RWPE1 (cell line): Measurements from ENCODE around the gene PAXX.

Experiments
- CTCF ChIA-PET: fragments of 350-600 bp; sonication (Branson Sonifier 250); formaldehyde crosslinking; extraction: SDS; loops from one replicate; lab custom pipeline; 2021; lab: Yijun Ruan, JAX
- POLR2A ChIA-PET: fragments of 400-600 bp; formaldehyde crosslinking; extraction: SDS; loops from one replicate; lab custom pipeline; 2020; ENCODE audit warnings: antibody characterized with exemption; ENCODE audit not compliant: low non-redundant PET; lab: Yijun Ruan, JAX
- DNase-seq: peaks from one replicate; pipeline ENCODE4 v3.0.0; 2012; ENCODE audit warnings: low spot score
- H3K27ac ChIP-seq: fragments of 450-650 bp; 2 replicates; pipeline ENCODE4 v1.5.1; 2017
- TF ChIP-seq, protein P1 (sequence below): fragments of 450-650 bp; conservative IDR thresholded peaks from 2 replicates; pipeline ENCODE4 v1.5.1; 2017; ENCODE audit warnings: low read depth, mild to moderate bottlenecking

The PAXX gene

DNA sequence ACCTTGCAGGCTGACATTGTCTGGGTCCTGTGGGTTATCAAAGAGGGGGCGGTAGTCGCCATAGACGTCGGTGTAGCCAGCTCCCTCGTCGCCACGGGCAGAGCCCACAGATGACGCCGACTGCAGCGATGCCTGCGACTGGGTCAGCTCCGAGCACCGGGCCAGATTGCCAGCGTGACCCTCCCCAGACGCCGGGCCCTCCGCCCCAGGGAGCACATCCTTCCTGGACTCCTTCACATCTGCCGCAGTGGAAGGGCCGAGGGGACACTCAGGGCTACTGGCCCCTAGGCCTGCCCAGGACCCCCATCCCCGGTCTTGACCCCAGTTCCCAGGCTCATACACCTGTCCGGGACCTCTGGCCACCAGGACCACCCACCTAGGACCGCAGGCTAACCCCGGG, 21.9 kb downstream of the PAXX start:
- no peak for DNase-seq
- TF ChIP-seq, protein P1, sequence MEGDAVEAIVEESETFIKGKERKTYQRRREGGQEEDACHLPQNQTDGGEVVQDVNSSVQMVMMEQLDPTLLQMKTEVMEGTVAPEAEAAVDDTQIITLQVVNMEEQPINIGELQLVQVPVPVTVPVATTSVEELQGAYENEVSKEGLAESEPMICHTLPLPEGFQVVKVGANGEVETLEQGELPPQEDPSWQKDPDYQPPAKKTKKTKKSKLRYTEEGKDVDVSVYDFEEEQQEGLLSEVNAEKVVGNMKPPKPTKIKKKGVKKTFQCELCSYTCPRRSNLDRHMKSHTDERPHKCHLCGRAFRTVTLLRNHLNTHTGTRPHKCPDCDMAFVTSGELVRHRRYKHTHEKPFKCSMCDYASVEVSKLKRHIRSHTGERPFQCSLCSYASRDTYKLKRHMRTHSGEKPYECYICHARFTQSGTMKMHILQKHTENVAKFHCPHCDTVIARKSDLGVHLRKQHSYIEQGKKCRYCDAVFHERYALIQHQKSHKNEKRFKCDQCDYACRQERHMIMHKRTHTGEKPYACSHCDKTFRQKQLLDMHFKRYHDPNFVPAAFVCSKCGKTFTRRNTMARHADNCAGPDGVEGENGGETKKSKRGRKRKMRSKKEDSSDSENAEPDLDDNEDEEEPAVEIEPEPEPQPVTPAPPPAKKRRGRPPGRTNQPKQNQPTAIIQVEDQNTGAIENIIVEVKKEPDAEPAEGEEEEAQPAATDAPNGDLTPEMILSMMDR: no peak
- no peak overlapping the region for H3K27ac ChIP-seq
- ChIA-PET CTCF (interaction anchor here (1.3 to 3.4 kb wide), 2 partner anchors 10 to 15 kb away, joined by 5 to 22 read pairs; no protein-coding TSS in a partner anchor), POLR2A (no interaction called here)

DNA sequence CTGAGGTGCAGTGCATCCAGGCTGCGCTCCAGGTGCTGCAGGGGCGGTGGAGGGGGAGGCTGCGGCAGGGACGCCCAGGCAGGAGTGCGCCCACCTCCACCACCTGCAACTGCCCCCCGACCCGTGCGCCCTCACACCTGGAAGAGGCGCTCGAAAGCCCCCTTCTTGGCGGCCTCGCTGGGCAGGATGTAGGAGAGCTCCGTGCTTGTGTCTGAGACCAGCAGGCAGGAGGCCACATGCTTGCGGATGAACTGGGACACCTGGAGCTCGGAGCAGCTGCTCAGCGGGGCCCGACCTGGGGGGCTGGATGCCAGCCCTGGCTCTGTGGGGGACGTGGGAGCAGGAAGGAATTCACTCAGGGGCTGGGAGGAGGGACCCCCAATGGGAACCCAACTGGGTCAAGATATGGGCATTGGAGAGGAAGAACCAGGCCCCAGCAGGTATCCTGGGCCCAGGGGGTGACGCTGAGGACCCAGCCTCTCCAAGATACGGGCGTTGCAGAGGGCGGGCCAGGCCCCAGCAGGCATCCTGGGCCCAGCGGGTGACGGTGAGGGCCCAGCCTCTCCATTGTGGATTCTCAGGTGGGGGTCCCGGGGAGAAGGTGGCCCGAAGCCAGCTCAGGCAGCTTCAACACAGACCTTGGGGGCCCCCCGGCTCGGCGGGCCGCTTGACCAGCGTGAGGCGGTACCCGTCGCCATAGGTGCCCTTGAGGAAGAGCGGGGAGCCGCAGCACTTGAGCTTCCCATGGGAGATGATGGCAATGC, 22.7 kb downstream of the PAXX start:
- DNase-seq: no peak
- no peak overlapping the region for H3K27ac ChIP-seq
- ChIA-PET POLR2A (no interaction called here), CTCF (interaction anchor here (0.5 to 3.4 kb wide), 4 partner anchors 11 to 195 kb away, joined by 5 to 22 read pairs (median 6); no protein-coding TSS in a partner anchor)
- TF ChIP-seq, protein P1: no peak

DNA sequence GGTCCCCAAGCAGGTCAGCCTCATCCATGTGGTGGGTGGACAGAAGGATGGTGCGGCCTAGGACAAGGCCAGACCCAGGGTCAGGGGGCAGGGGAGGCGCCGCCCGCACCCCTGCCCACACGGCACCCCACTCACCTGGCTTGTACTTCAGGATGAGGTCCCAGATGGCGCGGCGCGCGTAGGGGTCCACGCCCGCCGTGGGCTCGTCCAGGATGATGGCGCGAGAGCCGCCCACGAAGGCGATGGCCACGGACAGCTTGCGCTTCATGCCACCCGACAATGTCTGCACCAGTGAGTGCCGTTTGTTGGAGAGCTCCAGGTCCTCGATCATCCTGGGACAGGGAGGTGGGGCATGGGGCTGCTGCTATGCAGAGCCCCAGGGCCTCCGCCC, 23.3 kb downstream of the PAXX start:
- ChIA-PET CTCF (interaction anchor here (0.6 to 3.4 kb wide), 3 partner anchors 11 to 40 kb away, joined by 3 to 22 read pairs (median 5); no protein-coding TSS in a partner anchor), POLR2A (no interaction called here)
- H3K27ac ChIP-seq: no peak overlapping the region
- TF ChIP-seq, protein P1: no peak
- DNase-seq: no peak

DNA sequence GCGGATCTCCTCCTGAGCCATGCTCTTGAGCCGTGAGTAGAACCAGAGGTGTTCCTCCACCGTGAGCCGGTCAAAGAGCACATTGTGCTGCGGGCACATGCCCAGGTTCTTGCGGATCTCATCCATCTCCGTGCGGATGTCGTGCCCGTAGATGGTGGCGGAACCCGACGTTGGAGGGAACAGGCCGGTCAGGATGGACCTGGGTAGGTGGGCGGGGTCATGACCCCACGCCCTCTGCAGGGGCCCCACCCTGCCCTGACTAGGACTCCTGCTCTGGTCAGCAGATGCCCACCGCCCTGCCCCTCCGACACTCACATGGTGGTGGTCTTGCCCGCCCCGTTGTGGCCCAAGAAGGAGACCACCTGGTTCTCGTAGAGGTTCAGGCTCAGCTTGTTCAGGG, 23.8 kb downstream of the PAXX start:
- no peak overlapping the region for H3K27ac ChIP-seq
- no peak for DNase-seq
- ChIA-PET CTCF (interaction anchor here (0.6 to 3.4 kb wide), 3 partner anchors 13 to 40 kb away, joined by 3 to 22 read pairs (median 3); no protein-coding TSS in a partner anchor), POLR2A (no interaction called here)
- TF ChIP-seq, protein P1: no peak

DNA sequence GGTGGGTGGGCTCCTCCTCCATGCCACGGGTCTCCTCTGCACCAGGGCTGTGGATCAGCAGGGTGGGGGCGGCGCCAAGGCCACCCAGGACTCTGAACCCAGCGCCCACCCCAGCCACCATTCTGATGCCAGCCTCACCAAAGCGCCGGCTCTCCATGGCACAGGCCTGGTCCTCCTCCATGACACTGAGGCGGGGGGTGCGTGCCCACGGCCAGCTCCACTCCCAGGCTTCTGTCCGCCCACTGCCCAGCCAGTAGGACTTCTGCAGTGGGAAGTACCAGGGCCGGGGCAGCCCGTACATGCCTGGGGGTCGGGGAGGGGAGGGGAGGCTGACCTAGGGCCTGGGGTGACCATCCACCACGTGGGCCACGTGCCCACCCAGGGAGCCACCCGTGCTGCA, 24.2 kb downstream of the PAXX start:
- CTCF ChIA-PET: interaction anchor here (0.6 to 3.4 kb wide), 3 partner anchors 13 to 41 kb away, joined by 3 to 22 read pairs (median 3); no protein-coding TSS in a partner anchor
- TF ChIP-seq, protein P1: no peak
- POLR2A ChIA-PET: no interaction called here

DNA sequence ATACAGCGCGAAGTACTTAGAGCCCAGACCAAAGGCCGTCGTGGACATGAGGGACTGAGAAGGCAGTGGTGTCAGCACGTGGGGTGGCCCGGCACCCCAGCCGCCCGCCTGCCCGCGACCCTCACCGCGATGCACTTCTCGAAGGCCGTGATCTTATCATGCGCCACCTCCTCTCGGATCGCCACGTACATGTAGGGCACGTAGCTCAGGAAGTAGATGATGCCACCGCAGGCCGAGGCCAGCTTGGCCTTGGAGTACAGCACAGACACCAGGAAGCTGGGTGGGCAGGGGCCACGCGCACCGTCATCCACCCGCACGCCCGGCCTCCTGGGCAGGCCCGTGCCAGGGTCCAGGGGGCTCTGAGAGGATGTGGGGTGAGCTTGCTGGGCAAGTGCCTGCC, 24.8 kb downstream of the PAXX start:
- POLR2A ChIA-PET: no interaction called here
- no peak overlapping the region for H3K27ac ChIP-seq
- CTCF ChIA-PET: interaction anchor here (0.6 to 3.4 kb wide), 3 partner anchors 12 to 22 kb away, joined by 3 to 22 read pairs (median 4); no protein-coding TSS in a partner anchor
- DNase-seq: no peak
- TF ChIP-seq, protein P1: no peak

More for the DNA sequence above, 24.2 kb downstream of the PAXX start:
- peak overlapping the region; percentile 2; the same call in 1 of the 2 replicates for H3K27ac ChIP-seq
- DNase-seq: no peak
